Osteocyte (in vitro differentiated cells): Measurements from ENCODE around the gene TXNL4B. TPM values are rescaled to one million over a fixed set of nuclear protein-coding genes. Genes with fewer than 3 reads are reported as not detected.

ENCODE experiments used
- DNase-seq: peaks from one replicate; pipeline ENCODE4 v3.0.0; 2021; ENCODE audit warnings: mixed read lengths; ENCODE audit not compliant: unreplicated experiment; ENCODE audit errors: extremely low spot score
- H3K27ac Mint-ChIP-seq: one replicate; pipeline ENCODE4 v1.8.0; 2021; ENCODE audit warnings: mild to moderate bottlenecking, mixed read lengths; ENCODE audit not compliant: unreplicated experiment
- H3K27me3 Mint-ChIP-seq: one replicate; pipeline ENCODE4 v1.8.0; 2021; ENCODE audit warnings: mixed read lengths; ENCODE audit not compliant: unreplicated experiment
- H3K36me3 Mint-ChIP-seq: one replicate; pipeline ENCODE4 v1.8.0; 2021; ENCODE audit warnings: mixed read lengths; ENCODE audit not compliant: unreplicated experiment
- H3K4me1 Mint-ChIP-seq: one replicate; pipeline ENCODE4 v1.8.0; 2021; ENCODE audit warnings: mixed read lengths; ENCODE audit not compliant: unreplicated experiment
- H3K4me3 Mint-ChIP-seq: one replicate; pipeline ENCODE4 v1.8.0; 2021; ENCODE audit warnings: mild to moderate bottlenecking, moderate library complexity, mixed read lengths; ENCODE audit not compliant: unreplicated experiment
- H3K9me3 Mint-ChIP-seq: one replicate; pipeline ENCODE4 v1.8.0; 2021; ENCODE audit warnings: mixed read lengths; ENCODE audit not compliant: unreplicated experiment
- total RNA-seq: library from RNA; stranded (reverse); gene quantifications from 2 replicates; pipeline ENCODE4 v1.2.1, GENCODE V29; 2021
- TF ChIP-seq, protein P1 (sequence below): fragments of 200-600 bp; sonication (generic); IDR thresholded peaks from 2 replicates; pipeline ENCODE4 v1.5.0; 2021; ENCODE audit warnings: antibody characterized with exemption, mild to moderate bottlenecking, moderate library complexity

The TXNL4B gene
- total RNA-seq, 1 donor from 2014 or later: 10.0 TPM

DNA sequence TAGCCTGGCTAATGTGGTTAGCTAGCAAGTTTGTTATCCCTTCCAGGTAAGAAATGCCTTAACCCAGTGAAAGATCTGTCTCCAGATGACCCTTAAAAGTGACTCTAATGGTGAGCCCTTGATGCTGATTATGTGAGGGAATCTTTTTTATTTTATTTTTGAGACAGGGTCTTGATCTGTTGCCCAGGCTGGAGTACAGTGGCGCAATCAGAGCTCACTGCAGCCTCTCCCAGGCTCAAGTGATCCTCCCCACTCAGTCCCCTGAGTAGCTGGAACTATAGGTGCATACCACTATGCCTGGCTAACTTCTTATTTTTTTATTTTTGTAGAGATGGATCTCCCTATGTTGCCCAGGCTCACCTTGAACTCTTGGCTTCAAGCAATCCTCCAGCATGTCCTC is 49.9 kb downstream of the TXNL4B start:
- Mint-ChIP-seq H3K4me3 (no peak overlapping the region), H3K27ac (no peak overlapping the region), H3K36me3 (peaks cover 9% of the 10 kb centered on the region), H3K4me1 (no peaks in the 10 kb centered on the region), H3K27me3 (no peaks in the 10 kb centered on the region), H3K9me3 (no peaks in the 10 kb centered on the region)
- no peak for DNase-seq
- TF ChIP-seq, protein P1, sequence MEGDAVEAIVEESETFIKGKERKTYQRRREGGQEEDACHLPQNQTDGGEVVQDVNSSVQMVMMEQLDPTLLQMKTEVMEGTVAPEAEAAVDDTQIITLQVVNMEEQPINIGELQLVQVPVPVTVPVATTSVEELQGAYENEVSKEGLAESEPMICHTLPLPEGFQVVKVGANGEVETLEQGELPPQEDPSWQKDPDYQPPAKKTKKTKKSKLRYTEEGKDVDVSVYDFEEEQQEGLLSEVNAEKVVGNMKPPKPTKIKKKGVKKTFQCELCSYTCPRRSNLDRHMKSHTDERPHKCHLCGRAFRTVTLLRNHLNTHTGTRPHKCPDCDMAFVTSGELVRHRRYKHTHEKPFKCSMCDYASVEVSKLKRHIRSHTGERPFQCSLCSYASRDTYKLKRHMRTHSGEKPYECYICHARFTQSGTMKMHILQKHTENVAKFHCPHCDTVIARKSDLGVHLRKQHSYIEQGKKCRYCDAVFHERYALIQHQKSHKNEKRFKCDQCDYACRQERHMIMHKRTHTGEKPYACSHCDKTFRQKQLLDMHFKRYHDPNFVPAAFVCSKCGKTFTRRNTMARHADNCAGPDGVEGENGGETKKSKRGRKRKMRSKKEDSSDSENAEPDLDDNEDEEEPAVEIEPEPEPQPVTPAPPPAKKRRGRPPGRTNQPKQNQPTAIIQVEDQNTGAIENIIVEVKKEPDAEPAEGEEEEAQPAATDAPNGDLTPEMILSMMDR: no peak

DNA sequence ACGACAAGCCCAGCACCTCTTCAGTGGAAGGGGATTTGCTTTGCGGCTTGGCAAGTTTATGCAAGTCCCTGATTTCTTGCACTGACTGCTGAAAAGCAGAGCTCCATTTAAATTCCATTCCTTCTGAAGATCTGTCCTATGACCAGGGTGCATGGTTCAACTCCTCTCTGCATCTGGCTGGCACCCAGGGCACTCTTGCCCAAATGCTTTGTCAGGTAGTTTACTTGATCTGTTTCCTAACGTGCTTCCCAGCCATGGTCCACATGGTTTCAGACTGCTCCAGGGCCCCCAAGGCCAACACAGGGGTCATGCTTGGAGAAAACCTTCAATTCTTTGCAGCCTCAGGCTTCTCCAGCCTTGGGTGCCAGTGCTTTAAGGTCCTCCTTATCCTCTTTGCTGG is 50.4 kb downstream of the TXNL4B start:
- peaks cover 9% of the 10 kb centered on the region for H3K36me3 Mint-ChIP-seq
- H3K27ac Mint-ChIP-seq: no peak overlapping the region

DNA sequence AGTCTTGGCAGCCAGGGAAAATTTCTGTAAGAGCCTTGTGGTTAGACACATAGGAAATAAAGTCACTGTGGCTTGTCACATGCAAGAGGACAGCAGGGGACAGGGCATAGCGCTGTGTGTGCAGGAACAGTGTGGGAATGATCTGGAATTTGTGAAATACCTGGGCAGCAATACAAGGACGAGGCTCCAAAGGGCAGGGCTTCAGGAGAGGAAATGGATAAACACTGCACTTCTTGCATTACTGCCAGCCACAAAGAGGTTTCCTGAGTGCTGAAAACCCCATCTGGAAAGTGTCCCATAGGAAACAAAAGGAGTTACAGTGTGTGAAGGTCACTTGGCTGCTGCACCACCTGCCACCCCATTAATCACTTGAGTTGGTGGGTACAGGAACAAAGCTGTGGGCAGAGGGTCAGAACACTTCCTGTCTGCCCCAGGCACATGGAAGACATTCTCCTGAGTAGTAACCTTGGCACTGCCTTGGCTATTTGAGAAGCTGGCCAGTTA is 51.2 kb downstream of the TXNL4B start:
- no peak overlapping the region for H3K27ac Mint-ChIP-seq
- TF ChIP-seq, protein P1: no peak

More for the DNA sequence above, 50.4 kb downstream of the TXNL4B start:
- Mint-ChIP-seq H3K4me1 (no peaks in the 10 kb centered on the region), H3K9me3 (no peaks in the 10 kb centered on the region), H3K27me3 (no peaks in the 10 kb centered on the region), H3K4me3 (no peak overlapping the region)
- no peak for DNase-seq
- TF ChIP-seq, protein P1: no peak

DNA sequence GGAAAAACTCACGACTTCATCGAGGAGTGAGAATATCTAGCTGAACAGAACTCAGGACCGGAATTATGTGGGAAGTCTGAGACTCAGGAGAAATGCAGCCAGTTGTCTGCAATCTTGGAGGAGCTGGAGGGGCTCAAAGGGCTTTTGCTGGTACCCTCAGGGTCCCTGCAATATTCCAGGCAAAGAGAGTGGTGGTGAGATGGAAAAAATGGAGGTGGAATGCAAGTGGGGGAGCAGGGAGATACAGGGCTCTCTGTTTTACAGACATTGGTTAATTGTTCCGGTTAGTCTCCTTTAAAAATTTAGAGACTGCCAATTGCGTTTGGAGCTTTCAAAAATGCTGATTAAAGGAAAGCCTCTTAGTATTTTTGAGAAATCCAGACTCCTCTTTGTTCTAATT is 57.3 kb downstream of the TXNL4B start:
- H3K27me3 Mint-ChIP-seq: no peaks in the 10 kb centered on the region
- H3K9me3 Mint-ChIP-seq: no peaks in the 10 kb centered on the region
- H3K4me3 Mint-ChIP-seq: no peak overlapping the region
- H3K27ac Mint-ChIP-seq: no peak overlapping the region
- DNase-seq: no peak
- TF ChIP-seq, protein P1: no peak
- no peaks in the 10 kb centered on the region for H3K4me1 Mint-ChIP-seq
- no peaks in the 10 kb centered on the region for H3K36me3 Mint-ChIP-seq

More for the DNA sequence above, 51.2 kb downstream of the TXNL4B start:
- no peak for DNase-seq
- Mint-ChIP-seq H3K27me3 (no peaks in the 10 kb centered on the region), H3K9me3 (no peaks in the 10 kb centered on the region), H3K4me3 (no peak overlapping the region), H3K4me1 (no peaks in the 10 kb centered on the region), H3K36me3 (peaks cover 9% of the 10 kb centered on the region)

Other genes with a start within 250 kb of the TXNL4B start
- 30.9 and 32.4 TPM in 2 replicates for gene ATXN1L, start 247.6 kb downstream of the TXNL4B start, total RNA-seq
- gene ZNF821, start 209.4 kb downstream of the TXNL4B start, total RNA-seq: 13.2 and 14.1 TPM in 2 replicates
- 230 and 233 TPM in 2 replicates for gene IST1, start 198.1 kb downstream of the TXNL4B start, total RNA-seq
- gene PKD1L3, start 93.2 kb downstream of the TXNL4B start, total RNA-seq: not detected in 2 replicates
- 6.2 and 7.4 TPM in 2 replicates for gene DHODH, start 84.9 kb downstream of the TXNL4B start, total RNA-seq
- gene HP, start 39.1 kb downstream of the TXNL4B start, total RNA-seq: not detected in 2 replicates
- not detected in 2 replicates for gene HPR, start 30.4 kb downstream of the TXNL4B start, total RNA-seq
- 57.0 and 59.3 TPM in 2 replicates for gene DHX38, start 227 bp upstream of the TXNL4B start, total RNA-seq
- gene PMFBP1, start 78.5 kb upstream of the TXNL4B start, total RNA-seq: 2.2 and 2.8 TPM in 2 replicates